ENCODE results near the gene MKI67. TPM values are rescaled to one million over a fixed set of nuclear protein-coding genes. Genes with fewer than 3 reads are reported as not detected.

Gene MKI67
- total RNA-seq, 1 donor from 2014 or later, result 15.4 TPM

GRCh38 chr10:128052696-128053095, 73.5 kb downstream of the MKI67 start:
- DNase-seq (ENCODE audit: low read depth in 2 of 2), result no peak

GRCh38 chr10:128051548-128051947, 74.7 kb downstream of the MKI67 start:
- no peak for DNase-seq (ENCODE audit: low read depth in 2 of 2)

- no peak for DNase-seq (ENCODE audit: low read depth in 2 of 2)
These were observed 75.3 kb downstream of the MKI67 start for GRCh38 chr10:128050936-128051335.

- DNase-seq (ENCODE audit: low read depth in 2 of 2), result no peak
These were observed 76.1 kb downstream of the MKI67 start for GRCh38 chr10:128050121-128050516.

GRCh38 chr10:128049226-128050120, 76.8 kb downstream of the MKI67 start:
- DNase-seq (ENCODE audit: low read depth in 2 of 2), result no peak

- DNase-seq (ENCODE audit: low read depth in 2 of 2), result no peak
These were observed 77.4 kb downstream of the MKI67 start for GRCh38 chr10:128048819-128049210.

- peak; percentile 90 to 96 for DNase-seq (ENCODE audit: low read depth in 2 of 2)
These were observed 78.0 kb downstream of the MKI67 start for GRCh38 chr10:128047991-128048818.

GRCh38 chr10:128047351-128047750, 78.9 kb downstream of the MKI67 start:
- DNase-seq (ENCODE audit: low read depth in 2 of 2), result peak in 1 of 2 donors; percentile 85

- no peak for DNase-seq (ENCODE audit: low read depth in 2 of 2)
These were observed 79.3 kb downstream of the MKI67 start for GRCh38 chr10:128046953-128047290.

Other genes with a start within 250 kb of the MKI67 start
- gene CLRN3, start 233.5 kb downstream of the MKI67 start, total RNA-seq, result 0.13 and 0.25 TPM in 2 replicates
- 117 and 240 TPM in 2 replicates for gene PTPRE, start 219.3 kb downstream of the MKI67 start, total RNA-seq

Measured in dermis microvascular lymphatic vessel endothelial cell (primary cell).